HCT116 (cell line): ENCODE data around the gene RPL35. TPM values are rescaled to one million over a fixed set of nuclear protein-coding genes. Genes with fewer than 3 reads are reported as not detected.

Experiments used
- ATAC-seq: fragments of 200-7000 bp; cut with Tn5 transposase; 2 replicates; pipeline ENCODE4 v1.9.1; 2020; ENCODE audit warnings: mild to moderate bottlenecking, moderate library complexity
- BruUV-seq: library from RNA; stranded (reverse); fragments of 400-500 nt; replicated peaks from 2 replicates; lab custom pipeline; 2021; lab: Mats Ljungman, UMichigan
- CTCF ChIA-PET: fragments of 300-600 bp; sonication (Branson Sonifier 250); formaldehyde crosslinking; loops from one replicate; lab custom pipeline; 2021; ENCODE audit warnings: antibody characterized with exemption; lab: Charles Lee
- POLR2A ChIA-PET: fragments of 300-600, 350-600 bp; sonication (Branson Sonifier 250); formaldehyde crosslinking; loops from one replicate; lab custom pipeline; 2021; ENCODE audit warnings: antibody characterized with exemption; lab: Charles Lee
- RAD21 ChIA-PET, 2 experiments: fragments of 300-600 bp; sonication (Branson Sonifier 250); formaldehyde crosslinking; loops; one replicate each; lab custom pipeline; 2023; ENCODE audit warnings: low total read pairs in 2 of 2; ENCODE audit not compliant: uncharacterized antibody in 2 of 2, unreplicated experiment in 2 of 2, low non-redundant PET in 1 of 2; lab: Charles Lee
- DNase-seq: peaks from one replicate; pipeline ENCODE4 v3.0.0-alpha.2; 2010; ENCODE audit warnings: low read depth, low spot score
- H2AFZ ChIP-seq: fragments of 200-600 bp; shearing (Covaris generic), sonication (generic); 2 replicates; pipeline ENCODE4 v1.6.1; 2017; ENCODE audit warnings: low read depth, mixed run types, mixed read lengths, antibody characterized with exemption, low read length; ENCODE audit not compliant: poor library complexity, severe bottlenecking
- H3K27ac ChIP-seq: 2 replicates; pipeline ENCODE4 v1.5.1; 2012; ENCODE audit warnings: low read depth, low read length
- H3K27me3 ChIP-seq: fragments of 200-600 bp; sonication (generic); 2 replicates; pipeline ENCODE4 v1.6.1; 2016; ENCODE audit warnings: mixed run types, low read length, mixed read lengths; ENCODE audit not compliant: insufficient read depth
- H3K36me3 ChIP-seq, 2 experiments: fragments of 200-500 bp in 1 of 2; fragments of 200-600 bp in 1 of 2; sonication (Bioruptor generic) in 1 of 2; sonication (generic) in 1 of 2; 2 replicates each; pipeline versions ENCODE4 v1.5.1 to v1.6.1; 2014 to 2016; ENCODE audit warnings: low read length in 2 of 2, inconsistent platforms in 1 of 2, mixed read lengths in 1 of 2, mixed run types in 1 of 2; ENCODE audit not compliant: insufficient read depth in 2 of 2, control insufficient read depth in 1 of 2
- H3K4me1 ChIP-seq, 2 experiments: fragments of 200-600 bp in 1 of 2; sonication (generic) in 1 of 2; 2 replicates each; pipeline versions ENCODE4 v1.5.1 to v1.6.1; 2012 to 2017; ENCODE audit warnings: low read length in 2 of 2, inconsistent platforms in 1 of 2, mild to moderate bottlenecking in 1 of 2, mixed read lengths in 1 of 2, mixed run types in 1 of 2, moderate library complexity in 1 of 2; ENCODE audit not compliant: insufficient read depth in 2 of 2, control insufficient read depth in 1 of 2
- H3K4me2 ChIP-seq: fragments of 200-600 bp; sonication (generic); 2 replicates; pipeline ENCODE4 v1.6.1; 2017; ENCODE audit warnings: mixed run types, low read length, mixed read lengths
- H3K4me3 ChIP-seq, 2 experiments: fragments of 200-600 bp in 1 of 2; sonication (generic) in 1 of 2; replicated peaks in 1 of 2; 2 replicates each; pipeline ENCODE4 v1.5.1; 2011 to 2016; ENCODE audit warnings: low read length in 2 of 2, control low read depth in 1 of 2, low read depth in 1 of 2, mild to moderate bottlenecking in 1 of 2, mixed read lengths in 1 of 2, mixed run types in 1 of 2
- H3K79me2 ChIP-seq: fragments of 200-600 bp; sonication (generic); 2 replicates; pipeline ENCODE4 v1.6.1; 2017; ENCODE audit warnings: mild to moderate bottlenecking, mixed run types, low read length, moderate library complexity, mixed read lengths; ENCODE audit not compliant: insufficient read depth
- H3K9ac ChIP-seq: fragments of 200-600 bp; sonication (generic); 2 replicates; pipeline ENCODE4 v1.6.1; 2016; ENCODE audit warnings: low read length, mixed read lengths
- H3K9me2 ChIP-seq: fragments of 200-600 bp; sonication (generic), shearing (Covaris generic); 2 replicates; pipeline ENCODE4 v1.6.1; 2017; ENCODE audit warnings: mixed run types, mild to moderate bottlenecking, moderate library complexity; ENCODE audit not compliant: insufficient read depth
- H3K9me3 ChIP-seq, 2 experiments: fragments of 200-500 bp in 1 of 2; fragments of 200-600 bp in 1 of 2; sonication (Bioruptor generic) in 1 of 2; sonication (generic) in 1 of 2; 2 replicates each; pipeline ENCODE4 v1.6.1; 2014 to 2017; ENCODE audit warnings: low read length in 2 of 2, mixed read lengths in 2 of 2, inconsistent platforms in 1 of 2, low read depth in 1 of 2, mild to moderate bottlenecking in 1 of 2, mixed run types in 1 of 2, moderate library complexity in 1 of 2; ENCODE audit not compliant: control insufficient read depth in 1 of 2, insufficient read depth in 1 of 2
- H4K20me1 ChIP-seq: fragments of 200-600 bp; sonication (generic), shearing (Covaris generic); 2 replicates; pipeline ENCODE4 v1.6.1; 2017; ENCODE audit warnings: mixed run types, mild to moderate bottlenecking, moderate library complexity; ENCODE audit not compliant: insufficient read depth
- CBX3 ChIP-seq: IDR thresholded peaks from 2 replicates; pipeline ENCODE4 v1.6.1; 2012; ENCODE audit warnings: low read depth
- CEBPB ChIP-seq: IDR thresholded peaks from 2 replicates; pipeline ENCODE4 v1.6.1; 2012; ENCODE audit warnings: low read depth
- ELF1 ChIP-seq: IDR thresholded peaks from 2 replicates; pipeline ENCODE4 v1.6.1; 2012; ENCODE audit warnings: low read depth, borderline replicate concordance
- EZH2phosphoT487 ChIP-seq: fragments of 200-600 bp; IDR thresholded peaks from 2 replicates; pipeline ENCODE4 v1.6.1; 2018; ENCODE audit warnings: antibody characterized with exemption, borderline replicate concordance
- JUND ChIP-seq: IDR thresholded peaks from 2 replicates; pipeline ENCODE4 v1.6.1; 2012
- MAX ChIP-seq: IDR thresholded peaks from 2 replicates; pipeline ENCODE4 v1.6.1; 2012
- POLR2AphosphoS5 ChIP-seq: IDR thresholded peaks from 2 replicates; pipeline ENCODE4 v1.6.1; 2011; ENCODE audit warnings: mild to moderate bottlenecking, low read depth, low read length, moderate library complexity
- SP1 ChIP-seq: IDR thresholded peaks from 2 replicates; pipeline ENCODE4 v1.6.1; 2012; ENCODE audit warnings: low read depth
- SRF ChIP-seq: IDR thresholded peaks from 2 replicates; pipeline ENCODE4 v1.6.1; 2012; ENCODE audit warnings: low read depth
- TCF7L2 ChIP-seq: IDR thresholded peaks from 2 replicates; pipeline ENCODE4 v1.7.0; 2011; ENCODE audit warnings: borderline replicate concordance, inconsistent platforms; ENCODE audit not compliant: insufficient read depth, insufficient read length; ENCODE audit errors: extremely low read depth
- YY1 ChIP-seq: IDR thresholded peaks from 2 replicates; pipeline ENCODE4 v1.6.1; 2011; ENCODE audit warnings: low read length, low read depth, moderate library complexity, mild to moderate bottlenecking; ENCODE audit not compliant: insufficient replicate concordance; ENCODE audit errors: extremely low read depth
- ZBTB33 ChIP-seq: IDR thresholded peaks from 2 replicates; pipeline ENCODE4 v1.6.1; 2011; ENCODE audit warnings: mild to moderate bottlenecking, low read length, moderate library complexity; ENCODE audit not compliant: insufficient replicate concordance; ENCODE audit errors: extremely low read depth
- ZFX ChIP-seq: fragments of 450-650 bp; IDR thresholded peaks from 2 replicates; pipeline ENCODE4 v1.6.1; 2017
- intact Hi-C: fragments of 100-400 bp; cut with micrococcal nuclease; formaldehyde crosslinking; loops from 2 replicates; pipeline ENCODE4 v1.10.0; 2022
- total RNA-seq: library from RNA; stranded (reverse); gene quantifications from one replicate; pipeline ENCODE4 v1.2.1, GENCODE V29; 2021; ENCODE audit not compliant: unreplicated experiment
- TF ChIP-seq, protein P1 (sequence below), 3 experiments: fragments of 200-600 bp in 1 of 3; sonication (generic) in 1 of 3; IDR thresholded peaks in 2 of 3; conservative IDR thresholded peaks in 1 of 3; 2 replicates each; pipeline ENCODE4 v1.5.1; 2012 to 2017; ENCODE audit warnings: low read depth in 2 of 3, low read length in 2 of 3, antibody characterized with exemption in 1 of 3, borderline replicate concordance in 1 of 3, control low read depth in 1 of 3, mild to moderate bottlenecking in 1 of 3, mixed read lengths in 1 of 3, mixed run types in 1 of 3, moderate library complexity in 1 of 3; ENCODE audit not compliant: insufficient read depth in 1 of 3

The RPL35 gene
- total RNA-seq, 1 experiment from 2014 or later, result 1,754 TPM

GRCh38 chr9:124843456-124844034, 18.2 kb downstream of the RPL35 start:
- Histone ChIP-seq H2AFZ (no peak overlapping the region), H3K4me3 (no peak overlapping the region), H4K20me1 (no peaks in the 10 kb centered on the region)
- no TSS peak for BruUV-seq
- TF ChIP-seq YY1 (no peak), ELF1 (no peak), CBX3 (no peak), SRF (no peak), CEBPB (no peak), ZFX (no peak), POLR2AphosphoS5 (no peak), ZBTB33 (no peak), SP1 (no peak), EZH2phosphoT487 (no peak), JUND (no peak), TCF7L2 (no peak), MAX (no peak)
- TF ChIP-seq, protein P1, sequence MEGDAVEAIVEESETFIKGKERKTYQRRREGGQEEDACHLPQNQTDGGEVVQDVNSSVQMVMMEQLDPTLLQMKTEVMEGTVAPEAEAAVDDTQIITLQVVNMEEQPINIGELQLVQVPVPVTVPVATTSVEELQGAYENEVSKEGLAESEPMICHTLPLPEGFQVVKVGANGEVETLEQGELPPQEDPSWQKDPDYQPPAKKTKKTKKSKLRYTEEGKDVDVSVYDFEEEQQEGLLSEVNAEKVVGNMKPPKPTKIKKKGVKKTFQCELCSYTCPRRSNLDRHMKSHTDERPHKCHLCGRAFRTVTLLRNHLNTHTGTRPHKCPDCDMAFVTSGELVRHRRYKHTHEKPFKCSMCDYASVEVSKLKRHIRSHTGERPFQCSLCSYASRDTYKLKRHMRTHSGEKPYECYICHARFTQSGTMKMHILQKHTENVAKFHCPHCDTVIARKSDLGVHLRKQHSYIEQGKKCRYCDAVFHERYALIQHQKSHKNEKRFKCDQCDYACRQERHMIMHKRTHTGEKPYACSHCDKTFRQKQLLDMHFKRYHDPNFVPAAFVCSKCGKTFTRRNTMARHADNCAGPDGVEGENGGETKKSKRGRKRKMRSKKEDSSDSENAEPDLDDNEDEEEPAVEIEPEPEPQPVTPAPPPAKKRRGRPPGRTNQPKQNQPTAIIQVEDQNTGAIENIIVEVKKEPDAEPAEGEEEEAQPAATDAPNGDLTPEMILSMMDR (IDR thresholded peaks at IDR 0.05 in 2 of 3, conservative IDR thresholded peaks at IDR 0.05 in 1 of 3; ENCODE audit: borderline replicate concordance in 1 of 3, insufficient read depth in 1 of 3, low read depth in 2 of 3, low read length in 2 of 3), result no peak
- TF ChIP-seq, all 23 proteins: peak for 0
- H3K27ac ChIP-seq, result no peak overlapping the region
- no peaks in the 10 kb centered on the region for H3K9me3 ChIP-seq
- no peak overlapping the region for H3K9ac ChIP-seq
- no peaks in the 10 kb centered on the region for H3K79me2 ChIP-seq
- CTCF ChIA-PET, result interaction anchor here (0.8 to 5.1 kb wide), 4 partner anchors 9 to 72 kb away, joined by 3 to 87 read pairs (median 3); partner anchors contain the start of gene WDR38
- POLR2A ChIA-PET, result no interaction called here
- ATAC-seq (no peak), DNase-seq (no peak)
- intact Hi-C loops, result no loop called here
- RAD21 ChIA-PET, result no interaction called here
- H3K4me2 ChIP-seq, result no peak overlapping the region
- H3K36me3 ChIP-seq, result no peaks in the 10 kb centered on the region
- no peaks in the 10 kb centered on the region for H3K9me2 ChIP-seq
- H3K4me1 ChIP-seq, result peaks cover 12 to 29% of the 10 kb centered on the region in 2 experiments
- no peaks in the 10 kb centered on the region for H3K27me3 ChIP-seq
